Epithelial cell of proximal tubule (primary cell): ENCODE data around the gene MYOM3. TPM values are rescaled to one million over a fixed set of nuclear protein-coding genes. Genes with fewer than 3 reads are reported as not detected.

Experiments
- DNase-seq: peaks from one replicate; pipeline ENCODE4 v3.0.0-alpha.2; 2011; ENCODE audit warnings: low read depth
- H3K4me3 ChIP-seq: 2 replicates; pipeline ENCODE4 v1.5.1; 2011; ENCODE audit warnings: low read depth, mild to moderate bottlenecking, low read length
- CTCF ChIP-seq: conservative IDR thresholded peaks from 2 replicates; pipeline ENCODE4 v1.5.1; 2012; ENCODE audit warnings: low read depth, mild to moderate bottlenecking, low read length
- total RNA-seq: library from RNA; depleted of rRNA; stranded (reverse); fragments of >200 nt; gene quantifications from 2 replicates; pipeline ENCODE4 v1.2.3, GENCODE V29; 2015

Gene MYOM3
- total RNA-seq, 1 donor from 2014 or later, result 2.2 TPM

GRCh38 chr1:24109166-24109483 is 2.8 kb downstream of the MYOM3 start:
- H3K4me3 ChIP-seq, result no peak overlapping the region
- TF ChIP-seq CTCF, result no peak
- no peak for DNase-seq

GRCh38 chr1:24108334-24109165 is 3.4 kb downstream of the MYOM3 start:
- TF ChIP-seq CTCF, result no peak
- peak overlapping the region; percentile 56 for H3K4me3 ChIP-seq
- peak; percentile 65 for DNase-seq

- no peak for DNase-seq
- no peak for TF ChIP-seq CTCF
- H3K4me3 ChIP-seq, result peak overlapping the region; percentile 56
These were observed 4.3 kb downstream of the MYOM3 start for GRCh38 chr1:24107462-24108138.

- H3K4me3 ChIP-seq, result no peak overlapping the region
- TF ChIP-seq CTCF, result no peak
- no peak for DNase-seq
These were observed 6.4 kb downstream of the MYOM3 start for GRCh38 chr1:24105368-24106160.

GRCh38 chr1:24104854-24105253 is 7.1 kb downstream of the MYOM3 start:
- no peak for DNase-seq
- H3K4me3 ChIP-seq, result no peak overlapping the region
- no peak for TF ChIP-seq CTCF

GRCh38 chr1:24103879-24104278 is 8.1 kb downstream of the MYOM3 start:
- TF ChIP-seq CTCF, result no peak
- no peak overlapping the region for H3K4me3 ChIP-seq
- no peak for DNase-seq
